HL-60 (cell line): ENCODE data around the gene PBX1.

ENCODE experiments used
- GABPA ChIP-seq: IDR thresholded peaks from 2 replicates; pipeline ENCODE4 v1.6.1; 2012; ENCODE audit warnings: low read depth
- POLR2AphosphoS5 ChIP-seq: IDR thresholded peaks from 2 replicates; pipeline ENCODE4 v1.6.1; 2012; ENCODE audit warnings: low read depth
- SPI1 ChIP-seq: IDR thresholded peaks from 2 replicates; pipeline ENCODE4 v1.6.1; 2012; ENCODE audit warnings: low read depth, mild to moderate bottlenecking, borderline replicate concordance
- TF ChIP-seq, protein P1 (sequence below): IDR thresholded peaks from one replicate; pipeline ENCODE4 v1.5.1; 2011; ENCODE audit warnings: low read length, control low read depth, inconsistent platforms; ENCODE audit not compliant: insufficient read depth
- TF ChIP-seq, protein P2 (sequence below): IDR thresholded peaks from 2 replicates; pipeline ENCODE4 v1.6.1; 2012; ENCODE audit warnings: low read depth; ENCODE audit not compliant: insufficient replicate concordance

DNA sequence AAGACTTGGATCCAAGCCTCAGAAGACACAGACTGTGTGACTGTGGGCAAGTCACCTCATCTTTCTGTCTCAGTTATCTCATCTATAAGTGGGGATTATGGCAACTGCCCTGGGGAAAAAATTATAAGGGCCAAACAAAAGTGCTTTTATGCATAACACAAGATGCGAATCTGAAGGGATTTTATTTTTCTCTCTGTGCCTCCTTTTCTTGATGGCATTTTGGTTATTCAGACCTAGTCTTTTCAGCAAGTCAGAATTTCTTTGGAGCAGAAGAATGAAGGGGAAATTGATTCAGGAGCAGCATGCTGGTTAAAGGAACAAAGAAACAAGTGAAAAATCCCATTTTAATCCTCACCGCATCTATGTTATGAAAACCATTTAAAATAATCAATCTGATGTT is 86.9 kb downstream of the PBX1 start:
- TF ChIP-seq, protein P1, sequence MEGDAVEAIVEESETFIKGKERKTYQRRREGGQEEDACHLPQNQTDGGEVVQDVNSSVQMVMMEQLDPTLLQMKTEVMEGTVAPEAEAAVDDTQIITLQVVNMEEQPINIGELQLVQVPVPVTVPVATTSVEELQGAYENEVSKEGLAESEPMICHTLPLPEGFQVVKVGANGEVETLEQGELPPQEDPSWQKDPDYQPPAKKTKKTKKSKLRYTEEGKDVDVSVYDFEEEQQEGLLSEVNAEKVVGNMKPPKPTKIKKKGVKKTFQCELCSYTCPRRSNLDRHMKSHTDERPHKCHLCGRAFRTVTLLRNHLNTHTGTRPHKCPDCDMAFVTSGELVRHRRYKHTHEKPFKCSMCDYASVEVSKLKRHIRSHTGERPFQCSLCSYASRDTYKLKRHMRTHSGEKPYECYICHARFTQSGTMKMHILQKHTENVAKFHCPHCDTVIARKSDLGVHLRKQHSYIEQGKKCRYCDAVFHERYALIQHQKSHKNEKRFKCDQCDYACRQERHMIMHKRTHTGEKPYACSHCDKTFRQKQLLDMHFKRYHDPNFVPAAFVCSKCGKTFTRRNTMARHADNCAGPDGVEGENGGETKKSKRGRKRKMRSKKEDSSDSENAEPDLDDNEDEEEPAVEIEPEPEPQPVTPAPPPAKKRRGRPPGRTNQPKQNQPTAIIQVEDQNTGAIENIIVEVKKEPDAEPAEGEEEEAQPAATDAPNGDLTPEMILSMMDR = no peak
- TF ChIP-seq POLR2AphosphoS5 = no peak
- TF ChIP-seq, protein P2, sequence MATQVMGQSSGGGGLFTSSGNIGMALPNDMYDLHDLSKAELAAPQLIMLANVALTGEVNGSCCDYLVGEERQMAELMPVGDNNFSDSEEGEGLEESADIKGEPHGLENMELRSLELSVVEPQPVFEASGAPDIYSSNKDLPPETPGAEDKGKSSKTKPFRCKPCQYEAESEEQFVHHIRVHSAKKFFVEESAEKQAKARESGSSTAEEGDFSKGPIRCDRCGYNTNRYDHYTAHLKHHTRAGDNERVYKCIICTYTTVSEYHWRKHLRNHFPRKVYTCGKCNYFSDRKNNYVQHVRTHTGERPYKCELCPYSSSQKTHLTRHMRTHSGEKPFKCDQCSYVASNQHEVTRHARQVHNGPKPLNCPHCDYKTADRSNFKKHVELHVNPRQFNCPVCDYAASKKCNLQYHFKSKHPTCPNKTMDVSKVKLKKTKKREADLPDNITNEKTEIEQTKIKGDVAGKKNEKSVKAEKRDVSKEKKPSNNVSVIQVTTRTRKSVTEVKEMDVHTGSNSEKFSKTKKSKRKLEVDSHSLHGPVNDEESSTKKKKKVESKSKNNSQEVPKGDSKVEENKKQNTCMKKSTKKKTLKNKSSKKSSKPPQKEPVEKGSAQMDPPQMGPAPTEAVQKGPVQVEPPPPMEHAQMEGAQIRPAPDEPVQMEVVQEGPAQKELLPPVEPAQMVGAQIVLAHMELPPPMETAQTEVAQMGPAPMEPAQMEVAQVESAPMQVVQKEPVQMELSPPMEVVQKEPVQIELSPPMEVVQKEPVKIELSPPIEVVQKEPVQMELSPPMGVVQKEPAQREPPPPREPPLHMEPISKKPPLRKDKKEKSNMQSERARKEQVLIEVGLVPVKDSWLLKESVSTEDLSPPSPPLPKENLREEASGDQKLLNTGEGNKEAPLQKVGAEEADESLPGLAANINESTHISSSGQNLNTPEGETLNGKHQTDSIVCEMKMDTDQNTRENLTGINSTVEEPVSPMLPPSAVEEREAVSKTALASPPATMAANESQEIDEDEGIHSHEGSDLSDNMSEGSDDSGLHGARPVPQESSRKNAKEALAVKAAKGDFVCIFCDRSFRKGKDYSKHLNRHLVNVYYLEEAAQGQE = no peak
- TF ChIP-seq GABPA = no peak
- no peak for TF ChIP-seq SPI1
